ENCODE results near the gene UNC5CL.

DNA sequence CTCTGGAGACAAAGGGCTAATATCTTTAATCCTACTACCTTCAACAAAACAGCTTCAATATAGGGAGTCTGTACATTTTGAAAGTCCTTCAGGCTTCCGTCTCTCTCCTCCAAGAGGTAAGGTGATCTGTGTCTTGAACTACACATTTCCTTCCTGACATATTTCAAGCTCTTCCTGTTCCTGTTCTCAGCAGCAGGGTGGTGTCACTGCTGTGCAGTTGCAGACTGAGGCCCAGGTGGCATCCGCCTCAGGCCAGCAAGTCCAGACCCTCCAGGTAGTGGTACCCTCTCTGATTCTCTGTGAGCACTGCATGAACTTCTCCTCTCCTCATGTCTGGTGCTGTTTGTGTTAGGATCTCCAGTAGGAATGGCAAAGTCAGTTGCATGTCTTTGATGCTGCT is 41.6 kb upstream of the UNC5CL start:
- TF ChIP-seq, protein P1, sequence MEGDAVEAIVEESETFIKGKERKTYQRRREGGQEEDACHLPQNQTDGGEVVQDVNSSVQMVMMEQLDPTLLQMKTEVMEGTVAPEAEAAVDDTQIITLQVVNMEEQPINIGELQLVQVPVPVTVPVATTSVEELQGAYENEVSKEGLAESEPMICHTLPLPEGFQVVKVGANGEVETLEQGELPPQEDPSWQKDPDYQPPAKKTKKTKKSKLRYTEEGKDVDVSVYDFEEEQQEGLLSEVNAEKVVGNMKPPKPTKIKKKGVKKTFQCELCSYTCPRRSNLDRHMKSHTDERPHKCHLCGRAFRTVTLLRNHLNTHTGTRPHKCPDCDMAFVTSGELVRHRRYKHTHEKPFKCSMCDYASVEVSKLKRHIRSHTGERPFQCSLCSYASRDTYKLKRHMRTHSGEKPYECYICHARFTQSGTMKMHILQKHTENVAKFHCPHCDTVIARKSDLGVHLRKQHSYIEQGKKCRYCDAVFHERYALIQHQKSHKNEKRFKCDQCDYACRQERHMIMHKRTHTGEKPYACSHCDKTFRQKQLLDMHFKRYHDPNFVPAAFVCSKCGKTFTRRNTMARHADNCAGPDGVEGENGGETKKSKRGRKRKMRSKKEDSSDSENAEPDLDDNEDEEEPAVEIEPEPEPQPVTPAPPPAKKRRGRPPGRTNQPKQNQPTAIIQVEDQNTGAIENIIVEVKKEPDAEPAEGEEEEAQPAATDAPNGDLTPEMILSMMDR (IDR thresholded peaks at IDR 0.05 in 2 of 3, conservative IDR thresholded peaks at IDR 0.05 in 1 of 3; ENCODE audit: borderline replicate concordance in 1 of 3, insufficient read depth in 1 of 3, low read depth in 2 of 3, low read length in 2 of 3) = no peak
- TF ChIP-seq JUND (IDR thresholded peaks at IDR 0.05) (no peak), EZH2 (IDR thresholded peaks at IDR 0.05) (no peak)
